ENCODE measurements around the gene SUPT6H.

Gene SUPT6H

DNA sequence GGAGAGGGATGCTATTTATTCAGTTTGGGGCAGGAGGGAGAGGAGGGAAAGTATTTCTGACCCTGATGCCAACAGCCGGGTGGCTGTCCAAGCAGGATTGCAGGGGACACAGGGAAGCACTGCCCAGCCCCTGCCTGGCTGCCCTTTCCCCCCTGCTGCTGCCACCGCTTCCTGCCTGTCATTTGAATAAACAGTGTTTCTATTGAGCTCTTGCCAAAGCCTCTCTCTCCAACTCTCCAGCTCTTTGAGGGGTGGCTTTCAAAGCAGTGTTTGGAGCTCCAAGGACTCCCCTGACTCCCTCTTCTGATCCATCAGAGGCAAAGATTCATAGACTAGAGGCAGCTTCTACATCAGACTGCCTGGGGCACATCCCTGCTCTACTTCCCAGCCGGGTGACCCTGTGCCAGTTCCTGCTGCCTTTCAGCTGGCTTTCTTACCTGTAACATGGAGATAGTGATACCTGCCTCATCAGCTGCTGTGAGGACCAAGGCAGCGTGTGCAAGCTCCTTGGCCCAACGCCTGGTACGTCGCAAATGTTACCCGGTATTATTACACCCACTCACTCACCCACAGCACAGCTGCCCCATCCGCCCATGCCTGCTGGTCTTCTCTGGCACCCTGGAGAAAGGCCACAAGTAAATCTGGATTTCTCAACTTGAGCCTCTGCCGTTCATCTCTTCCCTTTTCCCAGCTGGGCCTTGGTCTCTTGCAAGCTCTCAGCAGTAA, 40.2 kb downstream of the SUPT6H start:
- no peak for DNase-seq (ENCODE audit: low spot score)

DNA sequence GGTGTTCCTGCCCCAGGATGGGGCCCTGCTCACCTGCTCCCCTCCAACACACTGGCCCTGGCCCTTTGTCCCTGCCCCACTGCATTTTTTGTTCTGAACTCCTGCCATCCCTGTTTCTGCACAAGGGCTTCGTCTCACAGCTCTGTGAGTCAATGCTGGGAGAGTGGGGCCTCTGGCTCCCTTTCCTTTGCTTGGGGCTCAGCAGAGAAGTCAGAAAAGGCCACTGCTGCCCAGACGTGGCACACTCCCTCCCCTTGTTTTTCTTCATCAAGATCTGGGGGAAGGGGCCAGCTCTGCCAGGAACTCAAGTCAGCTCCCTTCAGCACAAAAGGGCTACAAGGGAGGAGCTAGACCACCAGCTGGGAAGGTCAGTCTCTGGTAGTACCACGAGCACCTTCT, 40.7 kb downstream of the SUPT6H start:
- DNase-seq (ENCODE audit: low spot score): no peak

DNA sequence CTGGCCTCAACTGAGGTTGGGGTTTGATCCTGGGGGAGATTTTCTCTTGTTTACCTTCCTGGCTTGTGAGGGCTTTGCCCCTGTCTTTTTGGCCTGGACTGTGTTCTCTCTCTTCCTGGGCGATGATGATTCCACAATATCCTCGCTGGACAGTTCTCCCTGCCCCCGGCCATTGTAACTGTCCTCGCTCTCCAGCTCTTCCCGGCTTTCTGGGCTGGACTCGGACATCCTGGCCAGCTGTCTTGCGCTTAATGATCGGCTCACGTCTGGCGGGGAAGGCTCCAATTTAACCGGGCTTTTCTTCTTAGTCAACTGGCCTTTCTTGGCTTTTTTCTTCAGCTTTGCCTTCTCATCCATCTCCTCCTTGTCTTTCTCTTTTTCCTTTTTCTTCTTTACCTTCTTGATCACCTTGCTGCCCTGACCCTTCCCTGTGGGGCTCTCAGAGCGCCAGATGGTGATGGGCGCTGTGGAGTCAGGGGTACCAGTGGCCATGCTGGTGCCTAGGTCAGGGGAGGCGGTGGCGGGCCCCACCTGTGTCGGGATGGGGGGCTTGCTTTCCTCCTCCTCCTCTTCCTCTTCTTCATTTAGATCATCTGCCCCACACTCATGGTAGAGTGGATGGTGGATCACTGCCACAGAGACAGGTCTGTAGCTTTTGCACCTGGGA, 41.7 kb downstream of the SUPT6H start:
- no peak for DNase-seq (ENCODE audit: low spot score)

DNA sequence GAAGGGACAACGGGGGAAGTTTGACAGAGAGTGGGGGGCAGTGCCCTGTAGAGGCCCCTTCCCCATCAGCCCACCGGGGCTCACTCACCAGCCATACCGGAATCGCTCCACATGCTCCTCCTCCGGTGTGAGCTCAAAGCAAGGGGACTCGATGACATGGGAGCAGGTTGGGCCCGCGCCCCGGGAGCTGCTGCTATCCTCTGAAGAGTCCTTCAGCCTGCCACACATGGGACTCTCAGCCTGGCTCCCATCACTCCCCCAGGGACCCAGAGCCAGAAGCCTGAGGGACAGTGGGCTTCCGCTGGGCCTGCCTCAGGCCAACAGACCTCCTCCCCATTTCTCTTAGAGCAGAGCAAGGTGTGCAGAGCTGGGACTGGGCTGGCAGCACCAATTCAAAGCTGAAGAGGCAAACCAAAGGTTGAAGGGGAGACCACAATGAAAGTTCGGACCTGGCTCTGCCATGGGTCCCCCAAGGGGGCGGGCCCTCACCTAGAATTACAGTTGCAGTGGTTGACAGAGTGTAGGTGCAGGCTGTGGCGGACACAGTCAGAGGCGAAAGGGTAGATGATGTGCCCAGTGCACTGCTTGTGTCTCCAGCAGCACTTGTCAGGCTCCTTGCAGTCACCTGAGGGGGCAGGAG, 42.3 kb downstream of the SUPT6H start:
- peak; percentile 48 for DNase-seq (ENCODE audit: low spot score)

DNA sequence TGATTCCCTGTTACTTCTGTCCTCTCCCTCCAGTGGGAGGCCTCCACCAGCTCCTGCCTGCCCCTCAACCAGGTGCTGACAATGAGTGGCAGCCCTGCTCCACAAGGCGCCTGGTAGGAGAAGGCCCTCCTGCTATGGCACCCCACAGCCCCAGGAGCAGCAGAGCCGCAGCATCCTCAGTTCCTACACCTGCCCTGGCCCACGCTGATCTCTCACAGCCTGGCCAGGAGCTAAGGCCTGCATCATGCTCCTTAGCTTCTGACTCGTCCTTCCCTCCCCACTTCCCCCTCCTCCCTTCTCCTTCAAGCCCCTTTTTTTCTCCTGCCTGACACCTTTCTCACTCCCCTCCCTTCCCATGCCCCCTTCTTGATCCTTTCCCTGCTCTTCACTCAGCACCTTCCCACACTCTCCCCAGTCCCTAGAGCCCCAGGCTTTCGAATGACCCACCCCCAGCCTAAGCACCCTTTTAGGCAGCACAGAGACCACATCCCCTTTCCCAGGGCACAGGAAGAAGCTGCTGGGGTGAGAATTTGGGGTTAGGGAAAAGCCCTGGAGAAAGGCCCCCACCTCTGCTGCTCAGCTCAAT, 43.2 kb downstream of the SUPT6H start:
- DNase-seq (ENCODE audit: low spot score): no peak

GRCh38 chr17:28705728-28706334, 43.8 kb downstream of the SUPT6H start:
- no peak for DNase-seq (ENCODE audit: low spot score)

GRCh38 chr17:28706471-28707338, 44.7 kb downstream of the SUPT6H start:
- no peak for DNase-seq (ENCODE audit: low spot score)

GRCh38 chr17:28707339-28707720, 45.3 kb downstream of the SUPT6H start:
- no peak for DNase-seq (ENCODE audit: low spot score)

GRCh38 chr17:28710861-28711722, 49.1 kb downstream of the SUPT6H start:
- DNase-seq (ENCODE audit: low spot score): peak; percentile 100

DNA sequence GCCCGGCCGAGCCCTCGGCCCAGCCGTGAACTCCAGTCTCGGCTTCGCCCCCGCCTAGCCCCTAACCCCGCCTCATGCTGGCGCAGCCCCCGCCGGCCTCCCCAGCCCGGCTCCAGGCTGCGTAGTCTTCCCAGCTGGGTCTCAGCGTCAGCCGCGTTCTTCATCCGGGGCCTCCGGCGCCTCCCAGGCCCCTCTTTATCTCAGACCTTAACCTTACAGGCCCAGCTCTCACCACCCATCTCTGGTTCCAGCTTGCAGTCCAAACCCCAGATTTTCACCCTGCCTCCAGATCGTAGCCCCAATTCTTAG, 49.7 kb downstream of the SUPT6H start, which contains the start of gene PROCA1:
PROCA1 (minus strand) TSS at position 166 of the 309 bp plus-strand sequence. CDS start 228 bp downstream, outside the sequence.
- no peak for DNase-seq (ENCODE audit: low spot score)

DNA sequence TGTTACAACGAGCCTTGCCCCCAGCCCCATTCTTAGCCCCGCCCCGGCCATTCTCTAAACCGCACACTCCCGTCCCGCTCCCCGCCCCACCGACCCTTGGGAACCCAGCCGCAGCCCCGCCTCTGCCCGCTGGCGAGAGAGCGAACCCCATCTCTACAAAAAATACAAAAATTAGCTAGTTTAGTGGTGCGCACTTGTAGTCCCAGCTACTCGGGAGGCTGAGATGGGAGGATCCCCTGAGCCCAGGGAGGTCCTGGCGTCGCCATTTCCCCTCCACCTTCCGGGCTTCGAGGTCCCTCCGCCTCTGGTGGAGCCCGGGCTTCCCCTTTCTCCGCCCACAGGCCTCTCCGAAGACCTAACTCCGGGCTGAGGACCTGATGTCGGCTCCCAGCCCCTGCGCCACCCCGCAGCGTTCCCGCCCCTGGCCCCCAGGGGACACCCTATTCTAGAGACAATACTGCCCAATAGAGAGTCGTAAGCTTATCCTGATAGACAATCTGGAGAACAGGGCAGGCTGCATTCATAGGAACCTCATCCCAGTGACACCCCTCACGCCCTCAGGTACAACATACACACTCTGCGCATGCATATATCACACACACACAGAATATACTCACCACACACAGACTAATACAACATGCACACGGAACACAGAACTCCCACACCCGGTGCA, 50.2 kb downstream of the SUPT6H start:
- peak; percentile 85 for DNase-seq (ENCODE audit: low spot score)

GRCh38 chr17:28712705-28713415, 50.9 kb downstream of the SUPT6H start:
- no peak for DNase-seq (ENCODE audit: low spot score)

DNA sequence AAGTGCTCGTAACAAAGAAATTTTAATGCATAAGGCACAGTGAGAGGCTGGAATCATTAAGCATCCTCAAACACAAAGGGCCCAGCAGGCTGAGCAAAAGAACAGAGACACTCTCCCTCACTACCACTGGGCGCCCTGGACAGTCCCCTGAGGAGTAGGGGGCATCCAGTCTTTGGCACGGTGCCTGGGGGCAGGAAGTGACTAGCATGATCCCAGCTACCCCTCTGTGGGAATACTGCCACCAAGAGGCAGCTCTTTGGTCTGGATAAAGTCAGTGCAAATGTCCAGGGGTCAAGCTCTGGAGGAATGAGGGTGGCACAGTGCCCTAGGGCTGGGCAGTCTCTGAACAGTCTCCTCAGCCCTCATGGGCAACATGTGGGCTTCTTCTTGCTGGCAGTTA, 52.3 kb downstream of the SUPT6H start:
- DNase-seq (ENCODE audit: low spot score): no peak

DNA sequence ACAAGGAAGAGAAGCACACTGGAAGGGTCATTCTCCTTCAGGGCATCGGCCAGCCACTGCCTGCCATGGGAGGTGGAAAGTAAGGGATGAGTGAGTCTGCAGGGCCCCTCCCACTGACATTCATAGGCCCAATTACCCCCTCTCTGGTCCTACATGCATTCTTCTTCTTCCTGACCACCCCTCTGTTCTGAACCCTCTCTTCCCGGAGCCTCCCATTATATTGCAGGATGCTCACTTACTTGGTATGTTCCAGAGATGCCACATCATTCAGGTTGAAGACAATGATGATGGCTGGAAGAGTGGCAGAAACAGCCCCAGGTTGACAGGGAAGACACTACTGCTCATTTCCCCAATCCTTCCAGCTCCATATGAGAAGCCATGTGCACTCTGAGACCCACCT, 53.2 kb downstream of the SUPT6H start:
- no peak for DNase-seq (ENCODE audit: low spot score)

DNA sequence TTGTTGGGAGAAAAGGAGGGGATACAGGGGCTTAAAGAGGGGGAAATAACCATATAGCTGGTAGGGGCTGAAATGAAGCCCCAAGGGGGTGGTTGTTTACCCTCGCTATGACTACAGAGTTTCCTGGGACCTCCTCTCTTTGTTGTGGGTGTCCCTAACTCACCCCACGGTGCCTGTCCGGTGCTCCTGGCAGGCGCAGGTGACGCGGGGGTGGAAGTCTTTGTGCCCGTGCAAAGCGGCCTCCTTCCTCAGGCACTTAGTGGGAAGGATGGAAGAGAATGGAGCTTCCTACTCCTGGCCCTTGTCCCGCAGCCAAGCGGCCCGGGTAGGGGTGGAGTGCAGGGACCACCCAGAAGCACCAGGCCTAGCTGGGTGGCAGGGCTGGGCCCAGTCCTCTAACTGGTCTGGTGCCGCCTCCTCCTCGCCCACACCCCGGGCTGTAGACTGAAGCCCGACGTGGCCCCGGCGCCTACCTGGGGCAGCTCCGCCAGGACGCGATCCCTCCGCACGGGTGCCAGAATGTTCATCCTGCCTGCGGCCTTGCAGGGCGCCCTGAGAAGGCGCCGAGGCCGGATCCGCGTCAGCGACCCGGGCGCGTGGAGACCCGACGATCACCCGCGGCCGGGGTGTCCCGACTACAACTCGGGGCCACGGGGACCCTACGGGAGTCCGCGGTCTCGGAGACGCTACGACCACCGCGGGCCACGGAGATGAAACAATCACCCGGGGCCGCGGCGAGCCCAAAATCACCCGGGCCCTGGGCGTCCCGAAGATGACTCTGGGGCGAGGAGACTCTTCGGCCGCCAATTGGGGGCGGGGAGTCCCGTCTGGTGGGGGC, 55.0 kb downstream of the SUPT6H start:
- DNase-seq (ENCODE audit: low spot score): peak; percentile 84

DNA sequence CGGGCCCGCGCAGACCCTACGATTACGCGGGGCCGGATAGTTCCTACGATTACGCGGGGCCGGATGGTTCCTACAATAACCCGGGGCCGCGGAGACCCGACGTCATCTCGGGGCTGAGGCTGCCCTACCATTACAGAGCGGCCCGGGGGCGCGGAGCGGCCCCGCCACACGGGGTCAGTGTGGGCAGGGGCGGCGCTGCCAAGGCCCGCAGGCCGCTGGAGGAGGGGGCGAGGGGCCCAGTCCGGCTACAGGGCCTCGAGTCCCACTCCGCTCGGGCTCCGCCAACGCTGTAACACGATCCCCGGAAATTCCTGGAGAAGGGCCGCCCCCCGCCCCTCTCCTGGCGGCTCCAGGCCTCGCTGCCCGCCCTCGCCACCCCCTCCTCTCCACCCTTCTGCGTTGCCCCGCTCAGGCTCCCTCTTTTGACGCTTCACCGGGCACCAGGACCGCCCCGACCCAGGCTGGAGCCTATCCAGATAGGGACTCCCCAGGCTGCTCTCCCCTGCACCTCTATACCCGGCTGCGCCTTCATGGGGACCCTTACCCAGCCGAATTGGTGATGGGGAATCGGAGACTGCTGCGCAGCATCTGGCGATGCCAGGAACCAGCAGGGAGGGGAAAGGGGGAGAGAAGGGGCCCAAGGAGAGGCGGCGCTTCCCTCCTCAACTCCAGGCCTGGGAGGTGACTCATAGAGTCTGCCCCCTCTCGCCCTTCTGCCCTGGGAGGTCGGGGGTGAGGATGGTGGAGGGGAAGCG, 55.8 kb downstream of the SUPT6H start, which contains the start of gene RAB34:
RAB34 (minus strand) TSS at position 291 of the 755 bp plus-strand sequence. CDS start 602 bp downstream, outside the sequence.
- peak; percentile 98 for DNase-seq (ENCODE audit: low spot score)

GRCh38 chr17:28718333-28719020, 56.5 kb downstream of the SUPT6H start:
- DNase-seq (ENCODE audit: low spot score): no peak
